GM12873 (cell line): ENCODE results near the gene DBX2.

Experiments
- TF ChIP-seq, protein P1 (sequence below): IDR thresholded peaks from 2 replicates; pipeline ENCODE4 v1.5.1; 2012; ENCODE audit warnings: low read depth, mild to moderate bottlenecking, moderate library complexity, low read length, control low read depth; ENCODE audit not compliant: insufficient read depth; ENCODE audit errors: missing control alignments

The DBX2 gene

DNA sequence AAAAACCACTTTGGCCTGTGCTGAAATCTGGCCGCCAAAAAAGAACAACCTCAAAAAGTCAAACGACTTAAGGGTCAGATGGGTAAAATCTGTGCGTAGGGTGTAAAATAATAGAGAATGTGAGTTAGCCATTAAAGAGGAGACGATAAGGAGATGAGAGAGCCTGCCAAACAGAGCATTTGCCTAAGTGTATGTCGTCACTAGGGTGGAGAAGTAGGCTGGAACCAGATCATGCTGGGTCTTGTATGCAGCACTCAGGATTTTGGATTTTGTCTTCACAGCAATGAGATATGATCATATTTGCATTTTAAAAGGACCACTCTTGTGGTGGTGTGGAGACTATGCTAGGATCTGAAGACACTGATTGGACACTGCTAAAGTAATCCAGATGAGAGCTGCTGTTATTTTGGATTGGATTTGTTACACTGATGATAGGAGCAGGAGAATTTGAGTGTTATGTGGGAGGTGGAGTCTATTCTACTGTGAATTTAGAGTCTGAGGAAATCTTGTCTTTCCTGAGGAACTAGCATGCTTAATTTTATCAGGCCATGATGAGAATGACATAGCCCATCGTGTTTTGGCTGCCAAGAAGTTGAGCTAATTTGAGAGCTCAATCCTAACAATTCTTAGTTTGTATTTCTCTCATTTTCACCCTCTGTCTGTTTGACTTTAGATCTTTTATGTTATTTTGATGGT, 24.8 kb upstream of the DBX2 start:
- TF ChIP-seq, protein P1, sequence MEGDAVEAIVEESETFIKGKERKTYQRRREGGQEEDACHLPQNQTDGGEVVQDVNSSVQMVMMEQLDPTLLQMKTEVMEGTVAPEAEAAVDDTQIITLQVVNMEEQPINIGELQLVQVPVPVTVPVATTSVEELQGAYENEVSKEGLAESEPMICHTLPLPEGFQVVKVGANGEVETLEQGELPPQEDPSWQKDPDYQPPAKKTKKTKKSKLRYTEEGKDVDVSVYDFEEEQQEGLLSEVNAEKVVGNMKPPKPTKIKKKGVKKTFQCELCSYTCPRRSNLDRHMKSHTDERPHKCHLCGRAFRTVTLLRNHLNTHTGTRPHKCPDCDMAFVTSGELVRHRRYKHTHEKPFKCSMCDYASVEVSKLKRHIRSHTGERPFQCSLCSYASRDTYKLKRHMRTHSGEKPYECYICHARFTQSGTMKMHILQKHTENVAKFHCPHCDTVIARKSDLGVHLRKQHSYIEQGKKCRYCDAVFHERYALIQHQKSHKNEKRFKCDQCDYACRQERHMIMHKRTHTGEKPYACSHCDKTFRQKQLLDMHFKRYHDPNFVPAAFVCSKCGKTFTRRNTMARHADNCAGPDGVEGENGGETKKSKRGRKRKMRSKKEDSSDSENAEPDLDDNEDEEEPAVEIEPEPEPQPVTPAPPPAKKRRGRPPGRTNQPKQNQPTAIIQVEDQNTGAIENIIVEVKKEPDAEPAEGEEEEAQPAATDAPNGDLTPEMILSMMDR = no peak

DNA sequence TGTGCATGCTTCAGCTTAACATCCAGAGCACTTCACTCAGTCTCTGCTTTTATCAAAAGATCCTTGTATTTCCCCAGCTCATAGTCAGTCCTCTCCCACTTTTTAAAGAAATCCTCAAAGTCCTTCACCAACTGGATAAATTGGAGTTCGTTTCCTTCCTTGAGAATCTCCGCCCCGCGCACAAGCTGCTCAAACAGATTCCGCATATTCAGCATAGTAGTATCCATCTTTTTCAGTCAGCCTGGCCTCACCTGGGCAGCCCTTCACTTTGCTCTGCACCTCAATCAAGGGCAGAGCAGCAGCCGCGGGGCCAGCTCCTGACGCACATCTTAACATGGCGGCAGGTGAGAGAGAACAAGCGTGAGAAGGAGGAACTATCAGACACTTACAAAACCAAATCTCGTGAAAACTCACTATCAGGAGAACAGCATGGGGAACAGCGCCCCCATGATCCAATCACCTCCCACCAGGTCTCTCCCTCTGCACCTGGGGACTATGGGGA, 14.3 kb upstream of the DBX2 start:
- TF ChIP-seq, protein P1 = no peak

DNA sequence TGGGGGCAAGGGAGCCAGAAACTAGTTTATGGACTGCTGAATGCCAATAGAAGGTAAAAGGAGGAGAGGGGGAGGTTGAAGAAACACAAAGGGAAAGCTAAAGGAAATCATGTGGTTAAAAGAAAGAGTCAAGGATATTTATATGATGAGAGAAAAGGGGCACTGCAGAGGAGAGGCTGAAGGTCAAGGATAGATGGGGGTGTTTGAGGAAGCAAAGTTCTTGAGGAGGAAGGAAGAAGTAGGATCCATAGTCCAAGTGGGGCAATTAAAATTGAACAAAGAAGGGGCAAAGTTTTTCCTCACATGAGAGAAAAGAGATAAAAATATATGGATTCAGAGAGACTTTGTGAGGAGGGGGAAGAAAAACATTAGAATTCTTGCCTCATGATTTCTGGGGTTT, 10.1 kb upstream of the DBX2 start:
- TF ChIP-seq, protein P1 = no peak

DNA sequence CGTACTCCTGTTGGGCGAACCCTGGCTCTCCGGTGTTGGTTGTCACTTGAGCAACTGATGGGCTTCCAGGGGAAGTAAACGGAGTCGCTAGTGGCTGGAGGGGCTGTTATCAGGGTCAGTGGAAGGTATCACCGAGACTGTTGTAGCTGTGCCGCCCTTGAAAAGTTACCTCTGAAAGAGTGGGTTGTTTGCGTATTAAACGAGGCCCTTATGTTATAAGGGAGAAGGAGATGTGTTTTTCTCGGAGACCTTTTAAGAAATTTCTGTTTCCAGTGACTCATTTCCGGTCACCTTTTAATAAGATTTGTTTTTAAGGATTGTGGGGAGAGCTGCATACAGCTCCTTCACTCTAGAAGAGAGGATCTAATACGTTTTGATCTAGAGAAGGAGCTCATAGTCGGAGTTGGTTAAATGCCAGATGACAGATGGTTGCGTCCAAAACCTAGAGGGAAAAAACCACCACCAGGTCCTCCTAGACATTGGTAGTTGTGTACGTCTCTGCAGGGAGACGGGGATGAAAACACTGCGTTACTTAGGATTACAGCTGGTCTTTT, 750 bp upstream of the DBX2 start:
- TF ChIP-seq, protein P1 = no peak

DNA sequence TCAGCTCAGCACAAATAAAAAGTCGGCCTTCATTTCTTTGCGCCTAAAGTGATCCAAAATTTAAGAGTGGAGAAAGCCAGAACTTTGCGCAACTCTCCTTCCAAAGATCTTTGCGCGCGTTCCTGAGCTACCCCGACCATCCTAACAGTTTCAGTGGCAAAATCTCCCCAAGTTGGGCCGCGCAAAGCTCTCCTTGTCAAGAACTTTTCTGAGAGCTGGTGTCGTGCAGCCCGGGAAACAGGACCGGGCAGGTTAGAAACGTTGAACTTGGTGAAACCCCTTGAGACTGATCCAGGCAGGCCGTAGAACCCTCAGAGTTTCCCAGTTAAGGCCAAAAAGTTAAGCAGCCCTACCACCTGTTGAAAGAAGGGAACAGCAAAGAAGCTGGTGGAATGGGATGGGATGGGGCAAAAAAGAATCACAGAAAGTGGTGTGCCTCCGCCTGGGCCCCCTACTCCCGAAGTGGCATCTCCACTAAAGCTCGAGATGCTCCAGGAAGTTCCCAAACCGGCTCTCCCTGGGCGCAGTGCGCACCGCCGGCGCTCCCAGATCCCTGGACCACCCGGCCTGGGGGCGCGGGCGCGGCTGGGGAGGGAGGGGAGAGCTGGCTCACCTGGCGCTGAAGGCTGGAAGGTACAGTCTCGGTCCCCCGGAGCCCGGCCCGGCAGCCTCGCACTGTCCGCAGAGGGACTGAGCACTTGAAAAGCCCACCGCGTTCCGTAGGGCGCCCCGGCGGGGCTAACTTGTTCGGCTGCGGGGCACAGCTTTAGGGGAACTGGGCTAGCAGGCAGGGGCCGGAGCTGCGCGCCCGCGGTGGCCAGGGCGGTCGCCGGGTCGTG, 768 bp downstream of the DBX2 start:
- TF ChIP-seq, protein P1 = no peak

DNA sequence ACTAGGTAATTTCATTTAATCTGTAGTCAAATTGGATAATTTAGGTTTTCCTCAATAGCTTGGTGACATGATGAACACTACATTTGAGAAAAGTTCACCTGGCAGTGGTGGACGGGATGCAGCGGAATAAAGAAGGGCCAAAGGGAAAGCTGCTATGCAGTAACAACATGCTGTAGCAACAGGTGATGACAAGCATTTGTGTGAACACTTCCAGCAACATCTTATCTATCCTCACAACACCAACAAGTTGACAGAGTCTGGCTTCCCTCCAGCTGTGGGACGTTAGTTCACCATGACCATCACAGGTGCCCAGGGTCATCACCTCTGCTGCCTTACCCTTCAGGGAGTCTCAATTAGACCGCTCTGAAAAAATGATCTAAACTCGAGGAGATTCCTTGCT, 8.3 kb downstream of the DBX2 start:
- TF ChIP-seq, protein P1 = no peak

DNA sequence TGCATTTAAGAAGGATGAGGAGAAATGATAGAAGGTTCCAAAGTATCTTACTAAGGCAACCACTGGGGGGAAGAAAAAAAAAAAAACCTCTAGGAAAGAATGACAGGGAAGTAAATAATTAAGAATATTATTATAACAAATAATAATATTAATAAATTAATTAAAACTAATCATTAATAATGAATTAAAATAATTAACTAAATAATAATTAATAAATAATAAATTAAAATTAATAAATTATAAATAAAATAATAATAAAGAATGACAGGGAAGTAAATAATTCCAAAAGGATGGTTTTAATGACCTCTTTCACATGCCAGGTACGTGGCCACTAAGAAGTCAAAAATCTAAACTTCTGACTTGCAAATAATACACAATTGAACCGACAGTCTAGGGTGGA, 9.9 kb downstream of the DBX2 start:
- TF ChIP-seq, protein P1 = no peak
